ENCODE results near the gene SSRP1.
"Not testable (repeated sequence)": the region's sequence is repeated elsewhere in the genome, so short reads cannot be mapped to it uniquely, and the experiment has no call there.

The SSRP1 gene

GRCh38 chr11:57349491-57350274, 14.0 kb upstream of the SSRP1 start:
- H3K36me3 Mint-ChIP-seq: no peaks in the 10 kb centered on the region
- no peak overlapping the region for H3K27ac Mint-ChIP-seq
- ATAC-seq: peak; percentile 56
- DNase-seq (ENCODE audit: low spot score in 2 of 2): peak; percentile 66 to 83
- H3K4me3 Mint-ChIP-seq: no peak overlapping the region
- no peaks in the 10 kb centered on the region for H3K9me3 Mint-ChIP-seq
- peaks cover 9% of the 10 kb centered on the region for H3K4me1 Mint-ChIP-seq

- Mint-ChIP-seq H3K4me3 (no peak overlapping the region), H3K9me3 (no peaks in the 10 kb centered on the region), H3K4me1 (peaks cover 9% of the 10 kb centered on the region), H3K36me3 (no peaks in the 10 kb centered on the region), H3K27ac (peak overlapping the region; percentile 88)
- ATAC-seq (no peak), DNase-seq (ENCODE audit: low spot score in 2 of 2) (no peak)
These were observed 13.1 kb upstream of the SSRP1 start for GRCh38 chr11:57348636-57349313.

GRCh38 chr11:57348052-57348451, 12.4 kb upstream of the SSRP1 start:
- Mint-ChIP-seq H3K36me3 (no peaks in the 10 kb centered on the region), H3K9me3 (no peaks in the 10 kb centered on the region), H3K4me3 (no peak overlapping the region), H3K4me1 (peaks cover 9% of the 10 kb centered on the region), H3K27ac (peak overlapping the region; percentile 88)
- no peak for ATAC-seq
- no peak for DNase-seq (ENCODE audit: low spot score in 2 of 2)

GRCh38 chr11:57347336-57347735, 11.6 kb upstream of the SSRP1 start:
- H3K36me3 Mint-ChIP-seq: no peaks in the 10 kb centered on the region
- ATAC-seq (peak; percentile 24), DNase-seq (ENCODE audit: low spot score in 2 of 2) (no peak)
- peaks cover 9% of the 10 kb centered on the region for H3K4me1 Mint-ChIP-seq
- peak overlapping the region; percentile 88 for H3K27ac Mint-ChIP-seq
- H3K9me3 Mint-ChIP-seq: no peaks in the 10 kb centered on the region
- no peak overlapping the region for H3K4me3 Mint-ChIP-seq

GRCh38 chr11:57345555-57346211, 10.0 kb upstream of the SSRP1 start:
- no peak overlapping the region for H3K27ac Mint-ChIP-seq
- DNase-seq (ENCODE audit: low spot score in 2 of 2): peak; percentile 38 to 73
- no peak overlapping the region for H3K4me3 Mint-ChIP-seq
- peak; percentile 62 for ATAC-seq
- no peaks in the 10 kb centered on the region for H3K9me3 Mint-ChIP-seq
- H3K4me1 Mint-ChIP-seq: peaks cover 9% of the 10 kb centered on the region
- H3K36me3 Mint-ChIP-seq: no peaks in the 10 kb centered on the region

- H3K36me3 Mint-ChIP-seq: no peaks in the 10 kb centered on the region
- ATAC-seq: no peak
- H3K9me3 Mint-ChIP-seq: no peaks in the 10 kb centered on the region
- H3K4me3 Mint-ChIP-seq: no peak overlapping the region
- DNase-seq (ENCODE audit: low spot score in 2 of 2): no peak
- H3K4me1 Mint-ChIP-seq: peaks cover 9% of the 10 kb centered on the region
- H3K27ac Mint-ChIP-seq: no peak overlapping the region
These were observed 9.1 kb upstream of the SSRP1 start for GRCh38 chr11:57344826-57345225.

GRCh38 chr11:57343825-57344224, 8.1 kb upstream of the SSRP1 start:
- Mint-ChIP-seq H3K27ac (no peak overlapping the region), H3K4me1 (peaks cover 9% of the 10 kb centered on the region), H3K9me3 (no peaks in the 10 kb centered on the region), H3K36me3 (no peaks in the 10 kb centered on the region), H3K4me3 (no peak overlapping the region)
- ATAC-seq: no peak
- DNase-seq (ENCODE audit: low spot score in 2 of 2): no peak

- Mint-ChIP-seq H3K9me3 (no peaks in the 10 kb centered on the region), H3K27ac (no peak overlapping the region), H3K36me3 (no peaks in the 10 kb centered on the region), H3K4me3 (no peak overlapping the region), H3K4me1 (peaks cover 9% of the 10 kb centered on the region)
- DNase-seq (ENCODE audit: low spot score in 2 of 2) (no peak), ATAC-seq (no peak)
These were observed 7.0 kb upstream of the SSRP1 start for GRCh38 chr11:57342702-57343101.

- H3K36me3 Mint-ChIP-seq: no peaks in the 10 kb centered on the region
- H3K4me3 Mint-ChIP-seq: no peak overlapping the region
- ATAC-seq (no peak), DNase-seq (ENCODE audit: low spot score in 2 of 2) (no peak)
- no peak overlapping the region for H3K27ac Mint-ChIP-seq
- no peaks in the 10 kb centered on the region for H3K9me3 Mint-ChIP-seq
- H3K4me1 Mint-ChIP-seq: peaks cover 12% of the 10 kb centered on the region
These were observed 5.6 kb upstream of the SSRP1 start for GRCh38 chr11:57341250-57341808.

- H3K36me3 Mint-ChIP-seq: peaks cover 7% of the 10 kb centered on the region
- no peaks in the 10 kb centered on the region for H3K9me3 Mint-ChIP-seq
- H3K4me3 Mint-ChIP-seq: no peak overlapping the region
- H3K27ac Mint-ChIP-seq: no peak overlapping the region
- H3K4me1 Mint-ChIP-seq: peaks cover 12% of the 10 kb centered on the region
- DNase-seq (ENCODE audit: low spot score in 2 of 2): no peak
- no peak for ATAC-seq
These were observed 4.4 kb upstream of the SSRP1 start for GRCh38 chr11:57340039-57340615.

GRCh38 chr11:57339328-57339727, 3.6 kb upstream of the SSRP1 start:
- Mint-ChIP-seq H3K4me3 (no peak overlapping the region), H3K4me1 (peaks cover 20% of the 10 kb centered on the region), H3K36me3 (peaks cover 12% of the 10 kb centered on the region), H3K27ac (no peak overlapping the region), H3K9me3 (no peaks in the 10 kb centered on the region)
- DNase-seq (ENCODE audit: low spot score in 2 of 2): no peak
- no peak for ATAC-seq

GRCh38 chr11:57338142-57338541, 2.5 kb upstream of the SSRP1 start, which contains the start of gene P2RX3:
P2RX3 (plus strand) TSS chr11:57338352; CDS start chr11:57338551, 199 bp downstream.
- no peak within 1 kb of the TSS for H3K4me3 Mint-ChIP-seq

GRCh38 chr11:57336856-57337255, 1.2 kb upstream of the SSRP1 start:
- H3K36me3 Mint-ChIP-seq: peaks cover 37% of the 10 kb centered on the region
- peak overlapping the region; percentile 91 for H3K4me3 Mint-ChIP-seq
- H3K4me1 Mint-ChIP-seq: peaks cover 35% of the 10 kb centered on the region
- H3K27ac Mint-ChIP-seq: peak overlapping the region; percentile 99
- H3K9me3 Mint-ChIP-seq; DNase-seq (ENCODE audit: low spot score in 2 of 2); ATAC-seq: not testable (repeated sequence)

More at GRCh38 chr11:57338142-57338541, 2.5 kb upstream of the SSRP1 start, which contains the start of gene P2RX3:
- peaks cover 24% of the 10 kb centered on the region for H3K36me3 Mint-ChIP-seq
- no peak for ATAC-seq
- H3K9me3 Mint-ChIP-seq: no peaks in the 10 kb centered on the region
- DNase-seq (ENCODE audit: low spot score in 2 of 2): no peak
- peaks cover 32% of the 10 kb centered on the region for H3K4me1 Mint-ChIP-seq
- H3K27ac Mint-ChIP-seq: peak within 1 kb of the TSS; percentile 99

- H3K9me3 Mint-ChIP-seq: no peaks in the 10 kb centered on the region
- ATAC-seq: peak; percentile 24
- peak overlapping the region; percentile 91 for H3K4me3 Mint-ChIP-seq
- peak overlapping the region; percentile 99 for H3K27ac Mint-ChIP-seq
- no peak for DNase-seq (ENCODE audit: low spot score in 2 of 2)
- peaks cover 44% of the 10 kb centered on the region for H3K36me3 Mint-ChIP-seq
- H3K4me1 Mint-ChIP-seq: peaks cover 37% of the 10 kb centered on the region
These were observed 497 bp upstream of the SSRP1 start for GRCh38 chr11:57336111-57336666.

GRCh38 chr11:57335023-57335342, 709 bp downstream of the SSRP1 start:
- no peak for ATAC-seq
- Mint-ChIP-seq H3K9me3 (no peaks in the 10 kb centered on the region), H3K27ac (peak overlapping the region; percentile 99), H3K4me1 (peaks cover 49% of the 10 kb centered on the region), H3K4me3 (peak overlapping the region; percentile 91), H3K36me3 (peaks cover 56% of the 10 kb centered on the region)
- no peak for DNase-seq (ENCODE audit: low spot score in 2 of 2)
